Keratinocyte (primary cell): ENCODE measurements around the gene C13orf42.

Experiments
- EZH2 ChIP-seq: IDR thresholded peaks from one replicate; pipeline ENCODE4 v1.6.1; 2012; ENCODE audit warnings: inconsistent platforms, mild to moderate bottlenecking, low read length, moderate library complexity
- TF ChIP-seq, protein P1 (sequence below), 3 experiments: IDR thresholded peaks in 1 of 3; conservative IDR thresholded peaks in 1 of 3; optimal IDR thresholded peaks in 1 of 3; 2 replicates in 2 of 3; 3 replicates in 1 of 3; pipeline versions ENCODE3 to v1.5.1; 2011; ENCODE audit warnings: low read length in 3 of 3, mild to moderate bottlenecking in 3 of 3, moderate library complexity in 2 of 3, control low read depth in 1 of 3, inconsistent platforms in 1 of 3; ENCODE audit not compliant: insufficient read depth in 2 of 3; ENCODE audit errors: extremely low read depth in 1 of 3

DNA sequence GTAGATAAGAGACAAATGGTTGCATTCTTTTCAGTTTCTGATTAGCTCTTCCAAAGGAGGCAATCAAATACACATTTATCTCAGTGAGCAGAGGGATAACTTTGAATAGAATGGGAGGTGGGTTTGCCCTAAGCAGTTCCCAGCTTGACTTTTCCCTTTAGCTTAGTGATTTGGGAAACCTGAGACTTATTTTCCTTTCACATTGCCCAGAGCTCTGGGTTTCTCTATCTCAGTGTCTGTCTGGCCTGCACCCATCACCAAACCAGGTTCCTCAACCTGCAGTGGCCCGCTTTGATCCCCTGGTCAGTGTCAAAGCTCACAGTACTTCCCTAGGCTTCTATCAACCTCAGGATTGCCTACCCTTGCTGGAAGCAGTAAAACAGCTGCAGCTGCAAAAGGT, 35.6 kb upstream of the C13orf42 start:
- TF ChIP-seq, protein P1, sequence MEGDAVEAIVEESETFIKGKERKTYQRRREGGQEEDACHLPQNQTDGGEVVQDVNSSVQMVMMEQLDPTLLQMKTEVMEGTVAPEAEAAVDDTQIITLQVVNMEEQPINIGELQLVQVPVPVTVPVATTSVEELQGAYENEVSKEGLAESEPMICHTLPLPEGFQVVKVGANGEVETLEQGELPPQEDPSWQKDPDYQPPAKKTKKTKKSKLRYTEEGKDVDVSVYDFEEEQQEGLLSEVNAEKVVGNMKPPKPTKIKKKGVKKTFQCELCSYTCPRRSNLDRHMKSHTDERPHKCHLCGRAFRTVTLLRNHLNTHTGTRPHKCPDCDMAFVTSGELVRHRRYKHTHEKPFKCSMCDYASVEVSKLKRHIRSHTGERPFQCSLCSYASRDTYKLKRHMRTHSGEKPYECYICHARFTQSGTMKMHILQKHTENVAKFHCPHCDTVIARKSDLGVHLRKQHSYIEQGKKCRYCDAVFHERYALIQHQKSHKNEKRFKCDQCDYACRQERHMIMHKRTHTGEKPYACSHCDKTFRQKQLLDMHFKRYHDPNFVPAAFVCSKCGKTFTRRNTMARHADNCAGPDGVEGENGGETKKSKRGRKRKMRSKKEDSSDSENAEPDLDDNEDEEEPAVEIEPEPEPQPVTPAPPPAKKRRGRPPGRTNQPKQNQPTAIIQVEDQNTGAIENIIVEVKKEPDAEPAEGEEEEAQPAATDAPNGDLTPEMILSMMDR (optimal IDR thresholded peaks at IDR 0.05 in 1 of 3, IDR thresholded peaks at IDR 0.05 in 1 of 3, conservative IDR thresholded peaks at IDR 0.05 in 1 of 3; ENCODE audit: extremely low read depth in 1 of 3, insufficient read depth in 2 of 3, low read length in 3 of 3): no peak
- TF ChIP-seq EZH2: no peak
